Transverse colon (tissue), 4 donors: ENCODE results near the gene AGMO. TPM values are rescaled to one million over a fixed set of nuclear protein-coding genes. Genes with fewer than 3 reads are reported as not detected.

Experiments used
- DNase-seq: peaks from one replicate; pipeline ENCODE4 v3.0.0-alpha.2; 2019
- H3K27ac ChIP-seq, 4 donors: fragments of 200-600 bp; sonication (generic); 2 replicates each; pipeline ENCODE4 v1.5.1; 2016 to 2018; ENCODE audit warnings: inconsistent platforms in 4 of 4
- H3K27me3 ChIP-seq: fragments of 200-600 bp; sonication (generic); 2 replicates; pipeline ENCODE4 v1.5.1; 2017; ENCODE audit warnings: inconsistent platforms
- H3K36me3 ChIP-seq, 4 donors: fragments of 200-600 bp; sonication (generic); 2 replicates each; pipeline ENCODE4 v1.5.1; 2017 to 2019; ENCODE audit warnings: inconsistent platforms in 4 of 4
- H3K4me1 ChIP-seq, 4 donors: fragments of 200-600 bp; sonication (generic); 2 replicates each; pipeline ENCODE4 v1.5.1; 2017 to 2020; ENCODE audit warnings: inconsistent platforms in 4 of 4
- H3K4me3 ChIP-seq, 4 donors: fragments of 200-600 bp; sonication (generic); 1 replicate in 1 of 4; 2 replicates in 3 of 4; pipeline versions ENCODE4 v1.5.1 to v1.6.1; 2017 to 2019; ENCODE audit warnings: inconsistent platforms in 4 of 4
- H3K9me3 ChIP-seq, 2 donors: fragments of 200-600 bp; sonication (generic); 2 replicates each; pipeline ENCODE4 v1.5.1; 2017 to 2019; ENCODE audit warnings: inconsistent platforms in 2 of 2
- EP300 ChIP-seq: sonication (generic); formaldehyde crosslinking; IDR thresholded peaks from one replicate; pipeline ENCODE4 v1.6.1; 2017; ENCODE audit warnings: antibody characterized with exemption, low read depth
- POLR2A ChIP-seq: fragments of 450-650 bp; IDR thresholded peaks from one replicate; pipeline ENCODE4 v1.6.1; 2016; ENCODE audit warnings: antibody characterized with exemption, mild to moderate bottlenecking, moderate library complexity
- POLR2AphosphoS5 ChIP-seq, 3 donors: sonication (generic); formaldehyde crosslinking; IDR thresholded peaks; one replicate each; pipeline ENCODE4 v1.6.1; 2016; ENCODE audit warnings: antibody characterized with exemption in 3 of 3
- WGBS, 2 donors: methylation state at CpG; one replicate each; pipeline ENCODE4 v1.1.5; 2018; ENCODE audit warnings: low coverage in 1 of 2; 5-methylcytosine and 5-hydroxymethylcytosine counted together
- in situ Hi-C, 4 donors: fragments of 200-750 bp; cut with MboI; loops; one replicate each; pipeline versions ENCODE4 v1.15.0 to v1.15.1; 2017; ENCODE audit warnings: low sequenced_read_pairs in 3 of 4, low pct_ligation_motif_present in 1 of 4, low pct_unique_long_range_greater_than_20kb in 1 of 4
- intact Hi-C: fragments of 100-400 bp; cut with DNase I; formaldehyde crosslinking; loops from one replicate; pipeline ENCODE4 v1.15.1; 2023; ENCODE audit warnings: low total_unique reads
- total RNA-seq, 4 donors: library from RNA; depleted of rRNA; stranded (reverse); fragments of >200 nt; gene quantifications; one replicate each; pipeline ENCODE4 v1.1.0, GENCODE V29; 2016
- TF ChIP-seq, protein P1 (sequence below), 5 experiments: fragments of 200-600 bp in 3 of 5; fragments of 450-650 bp in 2 of 5; sonication (generic) in 3 of 5; IDR thresholded peaks; 1 replicate in 2 of 5; 2 replicates in 3 of 5; pipeline ENCODE4 v1.5.1; 2016 to 2017; ENCODE audit warnings: antibody characterized with exemption in 5 of 5, inconsistent platforms in 3 of 5, mild to moderate bottlenecking in 2 of 5, moderate library complexity in 1 of 5

The AGMO gene
- total RNA-seq, 4 donors from 2014 or later, result 1.5 to 5.7 (median 2.7) TPM; not detected in 1

DNA sequence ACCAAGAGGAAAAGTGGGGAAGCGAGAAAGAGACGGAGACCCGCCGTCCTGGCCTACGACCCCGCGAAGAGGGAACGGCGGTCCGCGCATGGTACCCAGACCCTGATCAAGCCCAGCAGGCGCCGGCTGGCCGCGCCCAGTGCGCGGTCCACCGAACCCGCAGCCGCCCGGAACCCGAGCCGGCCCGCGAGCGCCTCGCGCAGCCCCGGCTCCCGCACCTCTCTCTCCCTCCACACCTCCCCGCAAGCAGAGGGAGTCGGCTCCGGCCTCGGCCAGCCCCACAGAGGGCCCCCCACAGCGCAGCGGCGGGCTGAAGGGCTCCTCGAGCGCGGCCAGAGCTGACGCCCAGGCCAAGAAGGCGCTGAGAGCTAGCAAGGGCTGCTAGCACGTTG, 164.7 kb downstream of the AGMO start:
- no peak overlapping the region for H3K27ac ChIP-seq
- intact Hi-C loops, result no loop called here

DNA sequence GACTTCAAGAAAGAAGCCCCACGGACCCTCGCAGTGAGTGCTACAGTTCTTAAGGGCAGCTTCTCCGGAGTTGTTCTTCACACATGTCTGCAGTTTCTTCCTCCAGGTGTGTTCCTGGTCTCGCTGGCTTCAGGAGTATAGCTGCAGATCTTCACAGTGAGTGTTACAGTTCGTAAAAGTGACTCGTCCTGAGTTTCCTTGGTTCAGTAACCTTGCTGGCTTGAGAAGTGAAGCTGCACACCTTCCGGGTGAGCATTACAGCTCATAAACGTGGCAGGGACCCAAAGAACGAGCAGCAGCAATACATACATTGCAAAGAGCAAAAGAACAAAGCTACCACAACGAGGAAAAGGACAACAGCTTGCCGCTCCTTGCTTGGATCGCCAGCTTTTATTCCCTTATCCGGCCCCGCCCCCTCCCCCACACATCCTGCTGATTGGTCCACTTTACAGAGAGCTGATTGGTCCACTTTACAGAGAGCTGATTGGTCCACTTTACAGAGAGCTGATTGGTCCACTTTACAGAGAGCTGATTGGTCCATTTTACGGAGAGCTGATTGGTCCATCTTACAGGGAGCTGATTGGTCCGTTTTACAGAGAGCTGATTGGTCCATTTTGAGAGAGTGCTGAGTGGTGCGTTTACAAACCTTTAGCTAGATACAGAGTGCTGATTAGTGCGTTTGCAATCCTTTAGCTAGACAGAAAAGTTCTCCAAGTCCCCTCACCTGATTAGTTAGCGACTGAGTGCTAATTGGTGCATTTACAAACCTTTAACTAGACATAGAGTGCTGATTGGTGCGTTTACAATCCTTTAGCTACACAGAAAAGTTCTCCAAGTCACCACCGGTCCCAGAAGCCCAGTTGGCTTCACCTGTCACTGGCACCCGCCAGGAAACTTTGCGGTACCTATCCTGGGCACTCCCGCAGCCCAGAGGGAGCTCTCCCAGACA, 165.3 kb downstream of the AGMO start:
- in situ Hi-C loops (no loop called here), intact Hi-C loops (no loop called here)
- Histone ChIP-seq H3K9me3 (no peaks in the 10 kb centered on the region), H3K27ac (no peak overlapping the region), H3K27me3 (no peaks in the 10 kb centered on the region), H3K4me1 (no peaks in the 10 kb centered on the region), H3K36me3 (no peaks in the 10 kb centered on the region), H3K4me3 (no peak overlapping the region)
- WGBS, 2 donors, result 84 to 94% methylated on average over 6 to 24 of the region's 24 CpGs
- TF ChIP-seq, protein P1, sequence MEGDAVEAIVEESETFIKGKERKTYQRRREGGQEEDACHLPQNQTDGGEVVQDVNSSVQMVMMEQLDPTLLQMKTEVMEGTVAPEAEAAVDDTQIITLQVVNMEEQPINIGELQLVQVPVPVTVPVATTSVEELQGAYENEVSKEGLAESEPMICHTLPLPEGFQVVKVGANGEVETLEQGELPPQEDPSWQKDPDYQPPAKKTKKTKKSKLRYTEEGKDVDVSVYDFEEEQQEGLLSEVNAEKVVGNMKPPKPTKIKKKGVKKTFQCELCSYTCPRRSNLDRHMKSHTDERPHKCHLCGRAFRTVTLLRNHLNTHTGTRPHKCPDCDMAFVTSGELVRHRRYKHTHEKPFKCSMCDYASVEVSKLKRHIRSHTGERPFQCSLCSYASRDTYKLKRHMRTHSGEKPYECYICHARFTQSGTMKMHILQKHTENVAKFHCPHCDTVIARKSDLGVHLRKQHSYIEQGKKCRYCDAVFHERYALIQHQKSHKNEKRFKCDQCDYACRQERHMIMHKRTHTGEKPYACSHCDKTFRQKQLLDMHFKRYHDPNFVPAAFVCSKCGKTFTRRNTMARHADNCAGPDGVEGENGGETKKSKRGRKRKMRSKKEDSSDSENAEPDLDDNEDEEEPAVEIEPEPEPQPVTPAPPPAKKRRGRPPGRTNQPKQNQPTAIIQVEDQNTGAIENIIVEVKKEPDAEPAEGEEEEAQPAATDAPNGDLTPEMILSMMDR (IDR thresholded peaks at IDR 0.05), result no peak
- TF ChIP-seq EP300 (no peak), POLR2A (no peak)
- DNase-seq, result no peak

More for the DNA sequence above, 164.7 kb downstream of the AGMO start:
- DNase-seq, result no peak
- 97 to 100% methylated on average over 1 to 43 of the region's 43 CpGs for WGBS, 2 donors
- Histone ChIP-seq H3K27me3 (no peaks in the 10 kb centered on the region), H3K9me3 (no peaks in the 10 kb centered on the region), H3K4me3 (no peak overlapping the region), H3K36me3 (no peaks in the 10 kb centered on the region), H3K4me1 (no peaks in the 10 kb centered on the region)
- in situ Hi-C loops, result no loop called here
- TF ChIP-seq EP300 (no peak), POLR2AphosphoS5 (IDR thresholded peaks at IDR 0.05) (no peak), POLR2A (no peak)
- TF ChIP-seq, protein P1 (IDR thresholded peaks at IDR 0.05), result no peak

DNA sequence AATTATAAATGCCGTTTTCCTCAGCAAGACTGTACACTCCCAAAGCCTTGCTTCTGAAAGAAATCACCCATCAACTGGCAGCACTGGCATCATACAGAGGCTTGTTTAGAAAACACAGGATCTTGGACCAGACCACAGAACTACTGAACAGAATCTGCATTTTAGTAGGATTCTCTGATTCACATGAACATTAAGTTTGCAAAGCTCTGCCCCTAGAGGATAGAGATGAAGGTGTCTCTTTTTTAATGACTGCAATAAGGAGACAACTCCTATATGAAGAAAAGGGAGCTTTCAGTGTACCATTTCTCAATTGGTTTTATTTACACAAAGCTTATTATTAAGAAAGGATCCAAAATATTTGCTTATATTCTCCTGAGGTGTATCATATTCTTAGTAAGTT, 172.7 kb downstream of the AGMO start:
- TF ChIP-seq, protein P1 (IDR thresholded peaks at IDR 0.05), result no peak
- no peak for TF ChIP-seq EP300
- no peak for TF ChIP-seq POLR2AphosphoS5 (IDR thresholded peaks at IDR 0.05)
- TF ChIP-seq POLR2A, result no peak
- Histone ChIP-seq H3K4me1 (no peaks in the 10 kb centered on the region), H3K9me3 (no peaks in the 10 kb centered on the region), H3K27me3 (no peaks in the 10 kb centered on the region), H3K27ac (no peak overlapping the region), H3K36me3 (no peaks in the 10 kb centered on the region), H3K4me3 (no peak overlapping the region)
- in situ Hi-C loops, result no loop called here
- no peak for DNase-seq
- 81 to 100% methylated on average over 1 of the region's 1 CpG for WGBS, 2 donors
- intact Hi-C loops, result no loop called here

- H3K9me3 ChIP-seq, result no peaks in the 10 kb centered on the region
- TF ChIP-seq POLR2AphosphoS5 (IDR thresholded peaks at IDR 0.05) (no peak), EP300 (no peak)
- TF ChIP-seq, protein P1 (IDR thresholded peaks at IDR 0.05), result no peak
- H3K4me3 ChIP-seq, result no peak overlapping the region
- intact Hi-C loops, result no loop called here
- in situ Hi-C loops, result no loop called here
- 91 to 93% methylated on average over 2 of the region's 2 CpGs for WGBS, 2 donors
- no peaks in the 10 kb centered on the region for H3K36me3 ChIP-seq
- no peaks in the 10 kb centered on the region for H3K4me1 ChIP-seq
- no peak overlapping the region for H3K27ac ChIP-seq
- no peaks in the 10 kb centered on the region for H3K27me3 ChIP-seq
- DNase-seq, result no peak
Measured at GRCh38 chr7:15378494-15379145, 183.2 kb downstream of the AGMO start.
